ENCODE results near the gene TRIM36. TPM values are rescaled to one million over a fixed set of nuclear protein-coding genes. Genes with fewer than 3 reads are reported as not detected.

The TRIM36 gene
- total and polyA plus RNA-seq, 7 donors, result 0.66 to 18.0 (median 3.2) TPM; not detected in 1

GRCh38 chr5:115098041-115098702 lies 71.5 kb downstream of the TRIM36 start:
- TF ChIP-seq EP300 (IDR thresholded peaks at IDR 0.05) (no peak), CTCF (IDR thresholded peaks at IDR 0.05) (peak in 2 of 4 experiments; percentile 44 to 51), POLR2A (IDR thresholded peaks at IDR 0.05) (no peak)
- Histone ChIP-seq H3K4me3 (no peak overlapping the region), H3K4me1 (peaks cover 0 to 6% (median 0%) of the 10 kb centered on the region in 4 donors), H3K9me3 (no peaks in the 10 kb centered on the region), H3K36me3 (no peaks in the 10 kb centered on the region), H3K27me3 (no peaks in the 10 kb centered on the region), H3K27ac (no peak overlapping the region)
- WGBS, 2 donors, result 3 to 15% methylated on average over 2 of the region's 2 CpGs
- intact Hi-C loops (cut with DNase I), result loop anchor here (5.0 kb wide), 1 partner anchor 149 kb away; no protein-coding TSS in a partner anchor
- DNase-seq, result no peak

DNA sequence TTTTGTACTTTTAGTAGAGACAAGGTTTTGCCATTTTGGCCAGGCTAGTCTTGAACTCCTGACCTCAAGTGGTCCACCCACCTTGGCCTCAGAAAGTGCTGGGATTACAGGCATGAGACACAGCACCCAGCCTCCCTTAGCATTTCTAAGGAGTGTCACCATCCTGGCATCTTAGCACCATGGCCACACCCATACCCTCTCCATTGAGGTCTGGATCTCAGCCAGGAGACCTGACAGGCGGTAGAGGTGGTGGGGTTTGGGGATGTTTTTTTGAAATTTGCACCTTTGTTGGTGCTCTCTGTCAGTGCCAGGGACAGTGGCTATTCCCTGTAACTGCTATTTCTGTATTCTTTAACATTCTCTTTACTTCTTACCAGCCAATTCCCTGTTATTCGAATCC lies 72.5 kb downstream of the TRIM36 start:
- Histone ChIP-seq H3K4me1 (peaks cover 0 to 6% (median 0%) of the 10 kb centered on the region in 4 donors), H3K4me3 (no peak overlapping the region), H3K27me3 (no peaks in the 10 kb centered on the region), H3K36me3 (no peaks in the 10 kb centered on the region), H3K27ac (no peak overlapping the region), H3K9me3 (no peaks in the 10 kb centered on the region)
- TF ChIP-seq POLR2A (IDR thresholded peaks at IDR 0.05) (no peak), POLR2AphosphoS5 (IDR thresholded peaks at IDR 0.05) (no peak)
- WGBS, 2 donors, result 18 to 60% methylated on average over 2 of the region's 2 CpGs
- intact Hi-C loops (cut with DNase I), result loop anchor here (5.0 kb wide), 1 partner anchor 150 kb away; no protein-coding TSS in a partner anchor
- no peak for DNase-seq

DNA sequence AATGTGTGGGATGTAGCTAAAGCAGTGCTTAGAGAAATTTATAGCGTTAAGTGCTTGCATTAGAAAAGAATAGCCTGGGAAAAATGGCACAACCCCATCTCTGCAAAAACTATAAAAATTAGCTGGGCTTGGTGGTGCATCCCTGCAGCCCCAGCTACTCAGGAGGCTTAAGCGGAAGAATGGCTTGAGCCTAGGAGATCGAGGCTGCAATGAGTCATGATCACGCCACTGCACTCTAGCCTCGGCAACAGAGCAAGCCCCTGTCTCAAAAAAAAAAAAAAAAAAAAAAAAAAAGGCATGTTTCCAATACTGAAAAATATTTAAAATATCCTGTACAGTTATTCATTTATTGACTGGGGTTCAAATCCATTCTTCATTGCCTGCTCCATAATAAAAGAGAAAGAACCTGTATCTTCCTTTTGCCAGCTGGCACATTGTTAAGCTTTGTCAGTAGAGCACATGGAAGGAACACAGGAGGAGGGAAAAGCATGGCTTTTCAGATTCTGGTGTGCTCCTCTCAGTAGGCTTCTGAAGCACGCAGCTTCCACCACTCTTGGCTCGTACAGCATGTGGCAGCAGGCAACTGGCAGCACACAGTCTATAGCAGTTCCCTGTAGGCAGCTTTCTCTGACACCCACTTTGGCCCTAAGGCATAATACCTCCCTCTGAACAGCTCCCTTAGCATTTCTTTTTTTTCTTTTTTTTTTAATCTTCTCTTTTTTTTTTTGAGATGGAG lies 73.5 kb downstream of the TRIM36 start:
- 77 to 85% methylated on average over 7 of the region's 7 CpGs for WGBS, 2 donors
- H3K4me3 ChIP-seq, result no peak overlapping the region
- peaks cover 0 to 6% (median 0%) of the 10 kb centered on the region in 4 donors for H3K4me1 ChIP-seq
- intact Hi-C loops (cut with DNase I), result loop anchor here (5.0 kb wide), 1 partner anchor 151 kb away; no protein-coding TSS in a partner anchor
- DNase-seq, result no peak
- H3K36me3 ChIP-seq, result no peaks in the 10 kb centered on the region
- no peaks in the 10 kb centered on the region for H3K27me3 ChIP-seq
- no peaks in the 10 kb centered on the region for H3K9me3 ChIP-seq
- no peak for TF ChIP-seq CTCF (IDR thresholded peaks at IDR 0.05)
- no peak for TF ChIP-seq POLR2A (IDR thresholded peaks at IDR 0.05)
- no peak for TF ChIP-seq EP300 (IDR thresholded peaks at IDR 0.05)
- TF ChIP-seq POLR2AphosphoS5 (IDR thresholded peaks at IDR 0.05), result no peak
- no peak overlapping the region for H3K27ac ChIP-seq

DNA sequence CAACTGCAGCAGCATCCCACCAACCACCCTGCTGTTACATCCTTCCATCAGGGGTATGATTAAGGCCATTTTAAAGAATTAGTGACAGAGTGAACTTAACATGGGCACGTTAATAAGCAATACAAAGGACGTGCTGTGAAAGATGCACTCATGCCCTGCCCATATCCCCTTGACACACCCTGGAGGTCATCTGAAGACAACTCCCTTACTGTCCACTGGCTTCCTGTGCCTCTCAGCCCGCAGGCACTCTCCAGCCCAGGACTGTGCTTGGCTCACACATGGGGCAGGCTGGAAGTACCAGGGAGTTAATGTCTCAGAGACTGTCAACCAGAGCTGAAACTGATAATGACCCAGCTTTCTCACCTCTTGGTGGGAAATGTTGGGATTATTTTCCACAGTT lies 81.8 kb downstream of the TRIM36 start:
- Histone ChIP-seq H3K36me3 (no peaks in the 10 kb centered on the region), H3K4me3 (no peak overlapping the region), H3K4me1 (no peaks in the 10 kb centered on the region), H3K9me3 (no peaks in the 10 kb centered on the region), H3K27ac (no peak overlapping the region), H3K27me3 (peaks cover 0 to 4% (median 0%) of the 10 kb centered on the region in 3 donors)
- no peak for DNase-seq
- intact Hi-C loops (cut with DNase I), result no loop called here
- no peak for TF ChIP-seq POLR2A (IDR thresholded peaks at IDR 0.05)
- no peak for TF ChIP-seq CTCF (IDR thresholded peaks at IDR 0.05)
- no peak for TF ChIP-seq EP300 (IDR thresholded peaks at IDR 0.05)
- no peak for TF ChIP-seq POLR2AphosphoS5 (IDR thresholded peaks at IDR 0.05)
- WGBS, 2 donors, result 71 to 81% methylated on average over 3 of the region's 3 CpGs

DNA sequence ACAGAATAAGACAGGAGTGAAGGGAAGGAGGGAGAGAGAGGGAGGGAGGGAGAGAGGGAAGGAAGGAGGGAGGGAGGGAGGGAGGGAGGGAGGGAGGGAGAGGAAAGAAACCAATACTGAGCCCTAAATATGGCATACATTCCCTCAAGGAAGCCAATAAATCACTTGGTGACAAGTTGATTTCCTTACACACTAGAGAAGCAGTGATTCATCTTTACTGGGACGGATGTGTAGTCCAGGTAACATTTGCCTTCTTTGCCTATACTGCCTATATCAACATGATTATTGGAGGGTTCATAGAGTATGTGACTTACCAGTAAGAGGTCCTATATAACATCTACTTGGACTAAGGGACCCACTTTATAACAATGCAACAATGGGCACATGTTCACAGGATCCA lies 83.2 kb downstream of the TRIM36 start:
- H3K36me3 ChIP-seq, result no peaks in the 10 kb centered on the region
- DNase-seq, result no peak
- 51 to 52% methylated on average over 1 of the region's 1 CpG for WGBS, 2 donors
- H3K4me1 ChIP-seq, result no peaks in the 10 kb centered on the region
- H3K27ac ChIP-seq, result no peak overlapping the region
- peaks cover 0 to 4% (median 0%) of the 10 kb centered on the region in 3 donors for H3K27me3 ChIP-seq
- no peak for TF ChIP-seq POLR2AphosphoS5 (IDR thresholded peaks at IDR 0.05)
- TF ChIP-seq CTCF (IDR thresholded peaks at IDR 0.05), result no peak
- intact Hi-C loops (cut with DNase I), result no loop called here
- H3K9me3 ChIP-seq, result no peaks in the 10 kb centered on the region
- H3K4me3 ChIP-seq, result no peak overlapping the region

Data from sigmoid colon (tissue), 7 donors.